PFSK-1 (cell line): Measurements from ENCODE around the gene PHF24.

Source experiments
- FOXP2 ChIP-seq: optimal IDR thresholded peaks from 2 replicates; pipeline ENCODE3; 2011; ENCODE audit warnings: borderline replicate concordance, control low read depth, inconsistent platforms; ENCODE audit not compliant: insufficient read depth; ENCODE audit errors: extremely low read length, extremely low read depth
- POLR2AphosphoS5 ChIP-seq: IDR thresholded peaks from 2 replicates; pipeline ENCODE4 v1.6.1; 2012; ENCODE audit warnings: low read depth, mild to moderate bottlenecking, control low read depth, low read length, moderate library complexity
- REST ChIP-seq, 2 experiments: IDR thresholded peaks; 2 replicates each; pipeline versions ENCODE4 v1.6.1 to v1.8.0; 2011 to 2012; ENCODE audit warnings: low read depth in 2 of 2, low read length in 2 of 2, control low read depth in 1 of 2, inconsistent platforms in 1 of 2, mild to moderate bottlenecking in 1 of 2, moderate library complexity in 1 of 2; ENCODE audit not compliant: insufficient read depth in 1 of 2
- SIN3A ChIP-seq: IDR thresholded peaks from 2 replicates; pipeline ENCODE4 v1.6.1; 2012; ENCODE audit warnings: mild to moderate bottlenecking, low read length, moderate library complexity, borderline replicate concordance; ENCODE audit not compliant: insufficient read depth

GRCh38 chr9:34928921-34929320 is 29.2 kb upstream of the PHF24 start:
- TF ChIP-seq POLR2AphosphoS5: no peak
- no peak for TF ChIP-seq FOXP2
- TF ChIP-seq SIN3A: no peak
- TF ChIP-seq REST (IDR thresholded peaks at IDR 0.05; ENCODE audit: insufficient read depth in 1 of 2, low read depth in 2 of 2, low read length in 2 of 2): no peak
